WTC11 (cell line): Measurements from ENCODE around the gene GLT1D1.

ENCODE experiments used
- CTCF ChIP-seq: fragments of 200-600 bp; IDR thresholded peaks from 2 replicates; pipeline ENCODE4 v1.8.0; 2022; ENCODE audit warnings: antibody characterized with exemption
- ELF4 ChIP-seq: sonication (generic); formaldehyde crosslinking; IDR thresholded peaks from 2 replicates; pipeline ENCODE4 v1.8.1; 2022; ENCODE audit warnings: low read depth, mild to moderate bottlenecking, moderate library complexity, missing genetic modification reagents
- JUN ChIP-seq: sonication (generic); formaldehyde crosslinking; IDR thresholded peaks from 2 replicates; pipeline ENCODE4 v1.8.0; 2023; ENCODE audit warnings: mild to moderate bottlenecking, missing genetic modification reagents
- KAT7 ChIP-seq: sonication (generic); formaldehyde crosslinking; IDR thresholded peaks from 2 replicates; pipeline ENCODE4 v1.8.1; 2023; ENCODE audit warnings: missing genetic modification reagents, mild to moderate bottlenecking, borderline replicate concordance
- MAX ChIP-seq: sonication (generic); formaldehyde crosslinking; IDR thresholded peaks from 2 replicates; pipeline ENCODE4 v1.8.0; 2022; ENCODE audit warnings: mild to moderate bottlenecking, missing genetic modification reagents
- SP1 ChIP-seq: sonication (generic); formaldehyde crosslinking; conservative IDR thresholded peaks from 2 replicates; pipeline ENCODE4 v1.8.1; 2022; ENCODE audit warnings: missing genetic modification reagents
- TF ChIP-seq, protein P1 (sequence below): sonication (generic); formaldehyde crosslinking; conservative IDR thresholded peaks from 2 replicates; pipeline ENCODE4 v1.8.1; 2022; ENCODE audit warnings: mild to moderate bottlenecking, missing genetic modification reagents

GRCh38 chr12:128827724-128828123, 25.6 kb upstream of the GLT1D1 start:
- TF ChIP-seq MAX (CRISPR knock-in tag) (no peak), KAT7 (CRISPR knock-in tag) (no peak), ELF4 (CRISPR knock-in tag) (no peak), SP1 (CRISPR knock-in tag) (no peak), CTCF (no peak), JUN (CRISPR knock-in tag) (no peak)
- TF ChIP-seq, protein P1, sequence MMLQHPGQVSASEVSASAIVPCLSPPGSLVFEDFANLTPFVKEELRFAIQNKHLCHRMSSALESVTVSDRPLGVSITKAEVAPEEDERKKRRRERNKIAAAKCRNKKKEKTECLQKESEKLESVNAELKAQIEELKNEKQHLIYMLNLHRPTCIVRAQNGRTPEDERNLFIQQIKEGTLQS (CRISPR knock-in tag): no peak
